HG03108 (cell line): ENCODE results near the gene OPCML.

Experiments
- ATAC-seq: cut with Tn5 transposase; IDR thresholded peaks from one replicate; pipeline ENCODE4 v1.9.1; 2021; ENCODE audit warnings: moderate library complexity; ENCODE audit not compliant: unreplicated experiment

The OPCML gene

DNA sequence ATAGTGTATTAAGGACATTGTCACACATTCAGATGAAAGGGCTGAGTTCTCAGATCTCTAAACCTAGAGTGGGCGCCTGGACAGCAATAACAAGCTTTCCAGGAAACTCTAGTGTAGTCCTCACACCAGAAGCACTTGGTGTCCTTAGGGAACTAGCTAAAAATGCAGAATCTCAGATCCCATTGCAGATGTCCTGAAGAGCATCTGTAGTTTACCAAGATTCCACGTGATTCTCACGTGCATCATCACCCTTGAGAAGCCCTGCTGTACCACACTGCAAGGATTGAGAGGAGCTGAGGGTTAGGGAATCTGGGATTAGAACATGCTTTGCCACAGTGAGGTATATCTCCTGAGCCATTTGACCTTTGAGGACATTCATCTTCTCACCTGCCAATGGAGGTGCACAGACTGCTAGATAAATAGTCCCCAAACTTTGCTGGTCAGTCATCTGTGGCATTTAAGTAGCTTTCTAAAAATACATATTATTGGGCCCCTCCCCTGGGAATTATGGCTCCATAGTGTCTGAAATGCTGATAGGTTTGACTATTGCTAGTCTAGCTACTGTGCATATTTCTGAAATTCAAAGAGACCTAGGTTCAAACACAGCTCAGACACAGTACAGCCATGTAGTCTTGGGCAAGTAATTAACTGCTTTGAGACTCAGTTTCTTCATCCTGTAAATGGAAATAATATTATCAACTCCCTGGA is 1068.9 kb downstream of the OPCML start:
- no peak for ATAC-seq

DNA sequence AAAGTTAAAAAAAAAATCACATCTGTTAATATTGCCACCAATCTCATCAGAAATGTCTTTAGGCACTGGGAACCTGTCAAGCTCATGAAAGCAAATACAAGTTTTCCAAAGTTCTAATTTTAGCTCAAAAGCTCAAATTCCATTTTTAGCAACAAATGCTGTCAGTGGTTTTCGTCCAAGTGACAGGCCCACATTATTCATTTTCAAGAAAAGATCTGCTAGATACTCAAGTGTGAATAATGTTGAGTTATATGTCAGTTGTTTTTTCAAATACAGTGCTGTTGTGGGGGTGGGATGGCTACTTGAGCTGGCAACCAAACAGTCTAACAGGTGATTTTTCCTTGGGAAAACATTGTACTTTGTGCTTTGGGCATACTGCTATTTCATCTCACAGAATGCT is 1072.6 kb downstream of the OPCML start:
- ATAC-seq = no peak

- ATAC-seq = no peak
Measured at GRCh38 chr11:132457445-132457844, 1074.9 kb downstream of the OPCML start.

DNA sequence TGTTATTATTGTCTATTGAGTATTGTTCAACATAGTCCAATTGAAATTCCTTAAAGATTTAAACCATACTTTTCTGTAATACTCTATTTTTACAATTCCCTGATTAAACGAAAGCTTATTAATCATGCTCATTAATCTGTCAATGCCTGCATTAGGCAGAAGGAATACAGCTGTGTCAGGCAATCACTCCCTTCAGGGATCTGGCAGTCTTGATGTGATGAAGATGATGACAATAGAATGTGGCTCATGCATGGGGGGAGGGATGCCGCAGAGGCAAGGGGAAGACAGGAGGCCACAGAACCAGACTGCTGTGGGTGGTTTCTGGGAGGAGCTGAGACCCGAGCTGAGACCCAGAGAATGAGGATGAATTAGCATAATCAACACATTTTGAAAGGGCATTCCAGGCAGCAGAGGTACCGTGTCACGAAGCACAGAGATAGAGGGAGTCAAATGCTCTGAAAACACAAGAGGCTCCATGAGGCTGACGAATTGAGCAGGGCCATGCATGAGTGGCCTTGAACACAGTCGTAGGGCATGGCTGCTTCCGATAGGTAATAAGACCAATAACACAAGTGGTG is 1075.5 kb downstream of the OPCML start:
- no peak for ATAC-seq

- ATAC-seq = no peak
Measured at GRCh38 chr11:132455044-132455443, 1077.3 kb downstream of the OPCML start.

- ATAC-seq = no peak
Measured at GRCh38 chr11:132453406-132453805, 1078.9 kb downstream of the OPCML start.

- no peak for ATAC-seq
Measured at GRCh38 chr11:132452616-132453015, 1079.7 kb downstream of the OPCML start.

GRCh38 chr11:132451942-132452601 is 1080.2 kb downstream of the OPCML start:
- no peak for ATAC-seq

- ATAC-seq = no peak
Measured at GRCh38 chr11:132450631-132451030, 1081.7 kb downstream of the OPCML start.

GRCh38 chr11:132448334-132448995 is 1083.8 kb downstream of the OPCML start:
- no peak for ATAC-seq

GRCh38 chr11:132447761-132448160 is 1084.5 kb downstream of the OPCML start:
- ATAC-seq = no peak

DNA sequence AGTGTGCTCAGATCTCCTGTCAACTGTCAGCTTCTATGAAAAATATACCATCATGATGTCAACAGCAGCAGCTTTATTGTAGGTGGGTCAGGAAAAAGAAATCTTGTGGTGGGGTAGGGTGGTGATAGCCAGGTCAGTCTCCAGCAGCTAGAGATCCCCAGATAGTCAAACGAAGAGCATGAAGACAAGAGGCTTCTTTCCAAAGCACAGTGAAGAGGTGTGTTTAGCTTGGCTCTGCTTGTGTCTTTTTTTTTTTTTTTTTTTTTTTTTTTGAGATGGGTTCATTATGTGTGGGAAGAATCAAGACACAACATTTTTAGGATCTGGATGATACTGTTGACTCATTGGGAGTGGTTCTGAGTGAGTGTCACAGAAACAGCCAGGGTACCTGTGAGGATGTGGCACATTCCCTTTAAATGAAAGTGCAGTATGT is 1086.4 kb downstream of the OPCML start:
- no peak for ATAC-seq

DNA sequence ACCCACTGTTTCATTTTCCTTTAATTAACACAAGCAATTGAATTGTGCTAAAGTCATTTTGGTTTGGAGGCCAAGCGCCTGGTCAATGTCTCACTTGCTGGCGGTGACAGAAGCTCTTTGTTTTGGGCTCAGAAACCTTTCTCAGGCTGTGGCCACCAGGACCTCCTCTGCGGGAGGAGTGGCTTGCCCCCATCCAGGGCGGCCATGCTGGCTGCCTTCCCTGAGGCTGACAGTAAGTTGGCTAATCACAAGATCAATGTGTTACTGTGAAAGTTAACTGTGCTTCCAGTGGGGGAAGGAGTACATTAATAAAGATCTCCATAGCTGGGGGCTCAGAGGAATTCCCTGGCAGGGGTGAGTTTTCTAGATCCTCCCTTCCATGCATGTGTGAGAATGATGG is 1087.4 kb downstream of the OPCML start:
- ATAC-seq = no peak

DNA sequence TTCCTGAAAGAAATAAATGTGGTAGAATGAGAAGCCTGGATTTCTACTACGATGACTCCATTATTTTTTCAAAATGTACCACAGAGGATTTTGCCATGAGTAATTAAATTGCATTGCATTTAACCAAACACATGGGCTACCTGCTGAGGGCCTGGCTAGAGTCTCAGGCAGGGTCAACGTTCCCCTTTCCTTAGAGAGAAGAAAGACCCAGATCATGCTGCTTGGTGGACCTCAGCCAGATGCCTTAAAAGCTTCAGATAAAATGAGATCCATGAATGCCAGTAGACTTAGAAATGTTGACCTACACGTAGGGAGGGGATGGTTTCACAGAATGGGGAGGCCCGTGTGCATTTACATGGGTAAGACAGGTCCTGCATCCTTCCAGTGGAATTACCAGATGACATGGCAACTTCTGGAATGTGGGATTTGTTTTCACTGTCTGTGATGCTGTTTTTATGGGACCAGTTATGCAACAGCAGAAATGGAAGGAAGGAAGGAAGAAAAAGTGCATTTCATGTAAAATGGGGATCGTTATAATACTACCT is 1092.5 kb downstream of the OPCML start:
- ATAC-seq = no peak

DNA sequence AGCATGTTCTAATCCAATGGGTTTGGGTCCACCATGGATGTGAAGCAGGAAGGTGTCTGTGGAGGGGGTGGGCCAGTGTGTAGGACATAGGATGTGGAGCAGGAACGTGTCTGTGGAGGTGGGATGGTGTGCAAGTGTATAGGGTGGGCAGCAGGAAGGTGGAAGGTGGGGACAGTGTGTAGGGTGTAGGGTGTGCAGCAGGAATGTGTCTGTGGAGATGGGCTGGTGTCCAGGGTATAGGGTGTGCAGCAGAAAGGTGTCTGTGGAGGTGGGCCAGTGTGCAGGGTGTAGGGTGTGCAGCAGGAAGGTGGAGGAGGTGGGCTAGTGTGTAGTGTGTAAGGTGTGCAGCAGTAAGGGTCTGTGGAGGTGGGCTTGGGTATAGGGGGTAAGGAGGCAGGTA is 1093.9 kb downstream of the OPCML start:
- no peak for ATAC-seq

GRCh38 chr11:132430429-132431062 is 1101.8 kb downstream of the OPCML start:
- ATAC-seq = no peak

DNA sequence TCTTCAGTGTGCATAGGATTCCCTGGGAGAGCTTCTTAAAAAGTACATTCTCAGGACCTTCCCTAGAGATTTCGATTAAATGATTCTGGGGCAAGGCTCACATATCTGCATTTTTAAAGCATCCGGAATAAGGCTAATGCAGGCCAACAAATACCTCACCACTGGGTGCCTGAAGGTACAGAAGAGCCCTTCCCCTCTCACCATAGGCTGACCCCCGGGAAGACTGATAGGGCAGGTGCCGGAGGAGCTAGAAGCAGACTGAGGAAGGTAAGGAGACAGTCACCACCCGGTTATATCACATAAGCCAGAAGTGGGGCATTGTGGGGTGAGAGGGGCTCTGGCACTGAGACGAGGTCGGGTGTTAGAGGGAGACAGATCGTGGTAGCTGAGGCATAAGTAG is 1102.6 kb downstream of the OPCML start:
- no peak for ATAC-seq

GRCh38 chr11:132427611-132428010 is 1104.7 kb downstream of the OPCML start:
- no peak for ATAC-seq

DNA sequence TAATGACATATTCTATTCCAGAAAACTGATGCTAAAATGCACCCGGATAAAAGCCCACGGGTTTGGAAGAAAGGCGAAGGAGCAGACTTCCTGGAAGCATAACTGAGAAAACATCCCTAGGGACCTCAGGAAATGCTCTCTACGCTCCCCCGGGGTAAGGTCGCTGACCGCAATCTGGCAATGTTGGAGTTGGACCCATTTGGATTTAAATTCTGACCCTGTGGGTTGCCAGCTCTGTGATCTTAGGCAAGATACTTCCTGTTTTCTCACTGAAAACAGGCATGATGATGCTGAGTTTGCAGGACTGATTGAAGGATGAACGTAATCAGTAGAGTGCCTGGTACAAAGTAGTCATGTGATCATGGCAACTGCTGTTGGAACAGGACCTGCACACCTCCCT is 1107.9 kb downstream of the OPCML start:
- no peak for ATAC-seq

- no peak for ATAC-seq
Measured at GRCh38 chr11:132423266-132423665, 1109.0 kb downstream of the OPCML start.

- ATAC-seq = no peak
Measured at GRCh38 chr11:132422722-132423121, 1109.6 kb downstream of the OPCML start.
